Inferior parietal cortex (tissue), 1 donor: ENCODE data around the gene EYS.

Source experiments
- DNase-seq: peaks from one replicate; pipeline ENCODE4 v3.0.0-alpha.2; 2016; ENCODE audit errors: extremely low spot score

Gene EYS

DNA sequence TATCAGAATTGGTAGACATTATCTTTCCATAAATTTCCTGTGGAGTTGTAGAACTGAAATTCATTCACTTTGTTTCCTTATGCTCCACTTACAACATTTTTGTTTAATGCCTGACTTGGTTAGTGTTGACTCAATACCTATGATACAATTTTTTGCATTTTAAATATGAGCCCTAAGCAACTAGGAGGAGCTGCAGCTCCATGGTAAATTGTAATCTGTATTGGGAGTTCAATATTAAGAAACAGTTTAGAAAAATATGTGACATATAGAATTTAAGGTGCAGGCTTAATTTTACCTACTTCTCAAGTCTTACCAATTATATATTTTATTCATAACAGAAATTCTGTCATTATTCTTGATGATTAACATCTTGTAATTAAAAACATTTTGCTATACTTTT, 868.3 kb downstream of the EYS start:
- DNase-seq, result no peak

DNA sequence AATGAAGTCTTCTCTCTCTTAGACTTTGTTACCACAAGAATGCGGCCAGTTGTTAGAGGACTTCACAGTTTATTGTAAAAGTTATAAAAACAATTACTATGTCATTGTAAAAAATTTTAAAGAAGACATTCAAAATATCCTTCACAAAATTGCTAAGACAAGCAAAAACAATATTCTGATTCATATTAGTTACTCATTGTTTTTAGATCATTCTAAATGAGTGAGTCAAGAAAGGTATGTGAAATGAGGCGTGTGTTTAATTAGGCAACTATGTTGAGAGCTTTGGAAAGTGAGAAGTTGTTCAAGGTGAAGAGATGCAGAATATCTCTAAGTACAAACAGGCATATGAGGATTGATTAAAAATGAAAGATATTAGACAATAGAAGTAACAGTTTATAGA, 875.3 kb downstream of the EYS start:
- no peak for DNase-seq

DNA sequence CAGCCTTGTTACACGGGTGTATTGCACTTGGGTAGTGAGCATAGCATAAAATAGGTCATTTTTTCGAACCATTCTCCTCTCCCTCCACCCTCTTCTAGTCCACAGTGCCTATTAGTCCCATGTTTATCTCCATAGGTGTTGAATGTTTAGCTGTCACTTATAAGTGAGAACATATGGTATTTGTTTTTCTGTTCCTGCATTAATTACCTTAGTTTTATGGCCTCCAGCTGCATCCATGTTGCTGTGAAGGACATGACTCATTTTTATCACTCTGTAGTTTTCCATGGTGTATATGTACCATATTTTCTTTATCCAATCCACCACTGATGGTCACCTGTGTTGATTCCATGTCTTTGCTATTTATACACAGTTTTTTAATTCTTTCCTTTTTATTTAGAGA, 889.5 kb downstream of the EYS start:
- no peak for DNase-seq

DNA sequence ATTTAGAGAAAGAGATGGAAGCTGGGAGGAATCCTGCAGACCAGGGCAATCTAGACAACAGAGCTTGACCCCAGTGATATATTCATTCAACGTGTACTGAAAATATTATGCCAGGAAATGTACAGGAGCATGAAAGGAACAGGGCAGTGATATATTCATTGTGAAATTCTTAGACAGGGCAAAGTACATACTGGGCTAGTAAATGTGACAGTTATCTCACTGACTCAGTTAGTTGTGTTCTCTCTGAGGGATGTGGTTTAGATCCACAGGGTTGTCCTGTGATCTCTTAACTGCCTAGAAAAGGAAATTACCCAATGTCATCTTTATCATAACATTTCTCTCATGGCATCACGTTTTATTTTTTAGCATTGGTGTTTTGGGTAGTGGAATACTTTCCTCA, 891.3 kb downstream of the EYS start:
- DNase-seq, result no peak

DNA sequence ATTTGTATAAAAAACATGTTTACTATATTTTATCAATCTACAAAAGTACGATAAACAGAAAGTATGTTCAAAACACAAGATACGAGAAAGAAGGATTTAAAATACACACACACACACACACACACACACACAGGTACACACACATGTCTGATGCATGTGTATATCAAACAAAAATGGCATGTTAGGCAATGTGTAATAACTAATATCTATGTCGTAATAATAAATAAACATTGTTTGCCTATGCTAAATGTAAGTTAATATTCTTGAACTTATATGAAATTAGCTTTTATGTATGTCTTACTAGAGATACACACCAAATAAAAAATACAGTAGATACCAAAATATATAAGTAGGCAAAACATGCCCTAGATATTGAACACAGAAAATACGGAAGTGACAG, 894.9 kb downstream of the EYS start:
- no peak for DNase-seq

DNA sequence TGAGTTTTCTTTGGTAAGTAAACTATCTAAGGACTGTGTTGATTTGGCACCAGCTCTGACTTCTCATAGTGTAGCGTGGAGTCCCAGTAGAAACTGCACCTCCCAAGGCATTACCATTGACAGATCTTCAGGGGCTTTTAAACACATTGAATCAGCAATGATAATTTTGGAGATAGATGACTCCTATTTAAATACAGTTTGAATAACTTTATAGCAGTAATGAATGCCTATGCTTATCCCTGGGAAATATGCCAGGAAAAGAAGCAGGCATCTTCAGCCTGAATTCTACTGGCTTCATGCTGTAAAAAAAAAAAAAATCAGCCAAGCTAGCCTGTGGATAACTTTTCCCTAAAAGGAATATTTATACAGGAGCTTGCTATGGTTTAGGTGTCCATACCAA, 895.9 kb downstream of the EYS start:
- no peak for DNase-seq

DNA sequence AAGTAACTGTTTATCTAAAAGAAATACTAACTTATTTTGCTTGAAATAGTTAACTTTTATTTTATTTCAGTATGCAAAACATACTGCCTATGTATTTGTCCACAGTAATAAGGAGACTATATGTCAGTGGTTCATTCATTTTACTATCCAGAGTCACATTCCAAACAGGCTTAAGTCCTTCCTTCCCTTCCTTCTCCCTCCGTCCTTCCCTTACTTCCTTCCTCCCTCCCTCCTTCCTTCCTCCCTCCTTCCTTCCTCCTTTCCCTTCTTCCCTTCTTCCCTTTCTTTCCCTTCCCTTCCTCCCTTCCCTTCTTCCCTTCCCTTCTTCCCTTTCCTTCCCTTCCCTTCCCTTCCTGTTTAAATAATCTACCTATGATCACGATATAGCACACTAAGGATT, 899.2 kb downstream of the EYS start:
- DNase-seq, result no peak

DNA sequence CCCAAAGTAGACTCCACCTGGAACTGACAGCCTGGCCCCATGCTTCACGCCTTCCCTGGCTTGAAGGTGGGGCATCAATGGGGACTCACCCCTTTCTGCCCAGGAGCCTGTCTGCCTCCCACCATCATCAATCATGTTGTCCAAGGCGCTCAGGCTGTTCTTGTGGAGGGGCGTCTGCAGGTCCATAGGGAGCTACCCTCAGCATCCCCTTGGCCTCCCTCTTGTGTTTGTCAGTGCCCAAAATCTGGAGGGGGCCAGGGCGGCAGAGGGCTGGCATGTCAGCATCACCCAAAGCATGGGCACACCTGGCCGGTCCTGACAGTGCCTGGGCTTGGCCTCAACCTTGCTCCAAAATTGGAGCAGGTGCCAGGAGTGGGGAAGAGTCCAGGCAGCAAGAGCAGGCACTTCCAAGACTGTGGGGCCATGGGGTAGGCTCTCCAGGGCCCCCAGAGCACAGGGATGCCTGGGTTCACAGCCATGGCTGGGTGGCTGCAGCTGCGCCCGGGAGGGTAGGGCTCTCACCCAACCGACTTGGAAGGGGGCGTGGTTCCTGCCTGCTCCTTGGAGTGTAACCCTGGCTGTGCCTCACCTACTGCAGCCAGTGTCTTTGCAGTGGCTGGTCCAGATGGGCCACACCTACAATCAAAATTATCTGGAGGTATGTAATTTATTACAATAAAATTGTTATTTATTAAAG, 903.4 kb downstream of the EYS start:
- DNase-seq, result no peak

DNA sequence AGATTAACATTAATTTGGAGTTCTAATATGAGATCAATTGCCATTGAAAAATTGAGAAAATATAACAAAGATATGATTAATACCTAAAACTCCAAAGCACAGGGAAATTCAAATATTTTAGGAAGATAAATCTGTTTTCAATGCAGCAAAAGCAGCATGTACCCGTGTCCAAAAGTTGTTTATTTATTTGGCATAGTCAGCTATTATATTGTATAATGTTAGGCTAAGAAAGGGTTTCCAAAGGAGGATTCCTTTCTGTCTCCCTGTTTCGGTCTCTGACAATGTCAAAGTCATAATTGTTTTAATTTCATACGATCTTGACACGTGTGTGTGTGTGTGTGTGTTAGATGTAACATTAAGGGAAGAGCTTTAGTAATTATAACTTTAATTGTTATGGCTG, 914.5 kb downstream of the EYS start:
- DNase-seq, result no peak

DNA sequence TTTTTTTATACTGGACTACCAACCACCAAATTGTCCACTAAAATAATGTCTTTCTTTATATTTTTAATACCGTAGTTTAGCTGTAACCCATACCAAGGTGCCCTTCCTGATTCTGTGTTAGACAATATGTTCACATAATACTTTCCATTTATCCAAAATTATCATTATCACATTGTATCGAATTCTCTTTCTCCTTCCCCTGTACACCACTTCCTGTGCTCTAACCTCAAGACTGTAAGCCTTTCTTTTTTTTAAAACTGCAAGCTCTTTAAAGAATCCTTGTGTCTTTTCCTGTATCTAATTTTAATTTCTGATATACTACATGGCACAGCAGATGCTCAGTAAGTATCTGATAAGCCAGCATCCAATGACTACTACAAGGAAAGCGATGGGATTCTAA, 917.5 kb downstream of the EYS start:
- no peak for DNase-seq

DNA sequence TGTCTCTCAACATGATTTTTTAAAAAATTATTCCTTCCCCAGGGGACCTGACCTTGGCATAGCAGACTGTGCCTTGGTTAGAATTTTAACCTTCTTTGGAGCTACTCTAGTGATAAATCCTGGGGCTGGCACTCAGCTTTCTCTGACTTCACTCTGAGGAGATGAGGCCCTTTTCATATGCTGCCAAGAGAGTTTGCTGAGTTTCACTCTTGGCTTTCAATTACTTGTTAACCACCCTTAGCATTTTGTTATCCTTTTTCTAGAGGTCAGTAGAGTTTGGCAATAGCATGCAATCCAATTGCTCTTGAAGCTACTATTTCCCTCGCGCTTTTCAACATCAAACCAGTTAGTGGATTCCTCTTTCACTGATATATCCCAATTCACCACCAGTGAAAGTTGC, 920.3 kb downstream of the EYS start:
- DNase-seq, result no peak

DNA sequence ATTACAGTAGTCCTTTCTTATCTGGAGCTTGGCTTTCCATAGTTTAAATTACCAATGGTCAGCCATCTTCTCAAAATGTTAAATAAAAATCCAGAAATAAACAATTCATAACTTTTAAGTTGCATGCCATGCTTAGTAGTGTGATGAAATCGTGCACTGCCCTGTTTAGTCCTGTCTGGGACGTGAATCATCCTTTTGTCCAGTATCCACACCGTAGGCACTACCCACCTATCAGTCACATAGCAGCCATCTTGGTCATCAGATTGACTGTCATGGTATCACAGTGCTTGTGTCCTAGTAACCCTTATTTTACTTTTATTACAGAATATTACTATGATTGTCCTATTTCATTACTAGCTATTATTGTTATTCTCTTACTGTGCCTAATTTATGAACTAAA, 924.1 kb downstream of the EYS start:
- no peak for DNase-seq

DNA sequence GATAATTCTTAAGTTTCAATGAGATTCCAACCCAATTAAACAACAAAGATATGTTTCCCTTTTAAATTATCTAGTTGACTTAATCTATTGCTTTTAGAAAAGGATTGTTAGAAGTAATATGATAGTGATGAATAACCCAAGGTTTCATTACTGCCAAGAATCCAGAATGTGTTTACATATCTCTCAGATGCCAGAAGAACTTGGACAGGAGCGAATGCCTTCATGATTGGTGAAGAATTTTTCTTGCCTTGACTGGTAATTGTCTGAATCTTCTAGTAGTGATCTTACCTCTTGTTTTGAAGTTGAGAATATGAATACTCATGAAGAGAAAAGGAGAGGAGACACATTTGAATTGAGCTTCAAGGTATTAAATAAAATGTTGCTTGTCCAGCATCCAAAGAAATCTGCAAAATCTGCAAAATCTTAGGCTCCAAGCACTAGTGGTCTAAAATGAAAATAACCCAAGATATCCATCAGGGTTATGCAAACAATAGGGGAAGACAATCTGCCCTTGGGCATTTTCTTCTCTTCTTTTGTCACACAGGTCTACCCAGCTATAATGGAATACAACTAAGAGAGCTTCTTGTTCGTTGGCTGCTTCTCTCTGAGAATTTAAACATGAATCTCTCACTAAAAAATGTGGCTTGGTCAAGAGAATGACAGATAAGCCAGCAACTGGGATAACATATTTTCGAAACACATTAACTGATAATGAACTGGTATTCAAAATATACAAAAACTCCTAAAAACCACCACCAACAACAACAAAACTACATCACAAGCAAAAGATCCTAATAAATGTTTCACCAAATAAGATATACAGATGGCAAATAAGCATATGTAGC, 928.9 kb downstream of the EYS start:
- no peak for DNase-seq

DNA sequence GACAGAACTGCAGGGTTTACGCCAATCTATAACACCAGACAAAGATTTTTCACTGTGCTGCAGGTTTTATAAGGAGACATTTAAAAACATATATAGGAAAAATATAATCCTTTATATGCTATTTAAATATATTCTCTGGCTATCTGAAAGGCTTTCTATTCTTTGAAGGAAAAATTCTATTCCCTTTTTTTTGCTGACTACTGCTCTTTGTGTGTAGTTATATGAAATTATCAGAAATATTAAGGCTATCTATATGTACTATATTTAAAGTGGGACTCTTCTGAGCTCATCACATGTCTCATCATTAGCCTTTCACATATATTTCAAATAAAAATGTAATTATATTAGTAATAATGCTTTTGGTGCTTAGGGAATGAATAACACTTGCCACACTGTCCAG, 930.7 kb downstream of the EYS start:
- DNase-seq, result no peak

DNA sequence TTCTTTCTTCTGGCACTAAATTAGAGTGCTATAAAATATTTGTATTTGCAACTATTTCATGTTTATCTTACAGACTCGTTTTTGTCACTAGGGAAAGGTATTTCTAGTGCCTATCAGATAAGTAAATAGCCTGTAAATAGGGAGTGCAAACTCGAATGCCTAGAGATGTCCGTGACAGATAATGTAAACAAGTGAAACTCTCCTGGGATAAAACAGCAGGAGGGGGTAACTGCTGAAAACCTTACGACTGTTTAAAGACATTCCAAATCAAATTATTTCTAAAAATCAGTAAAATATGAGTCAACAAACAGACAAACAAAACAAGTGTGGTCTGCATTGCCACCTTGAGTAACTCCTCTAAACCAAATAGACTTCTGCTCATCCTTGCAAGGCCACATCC, 932.1 kb downstream of the EYS start:
- no peak for DNase-seq

DNA sequence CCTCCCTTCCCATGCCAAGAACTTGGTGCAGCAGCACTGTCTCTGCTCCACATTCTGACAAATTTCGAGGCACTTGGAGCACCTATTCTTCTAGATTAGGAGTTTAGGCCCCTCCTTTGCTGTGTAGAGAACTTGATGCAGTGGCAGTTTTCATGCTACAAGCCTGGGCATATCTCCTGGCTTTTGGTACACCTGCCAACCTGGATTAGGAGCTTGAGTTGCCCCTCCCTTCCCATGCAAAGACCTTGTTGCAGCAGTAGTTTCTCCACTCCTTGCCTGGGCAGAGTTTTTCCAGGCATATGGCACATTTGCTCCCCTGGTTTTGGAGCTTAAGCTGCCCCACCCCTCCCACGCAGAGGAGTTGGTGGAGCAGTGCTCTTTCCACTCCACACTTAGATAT, 956.1 kb downstream of the EYS start:
- no peak for DNase-seq

DNA sequence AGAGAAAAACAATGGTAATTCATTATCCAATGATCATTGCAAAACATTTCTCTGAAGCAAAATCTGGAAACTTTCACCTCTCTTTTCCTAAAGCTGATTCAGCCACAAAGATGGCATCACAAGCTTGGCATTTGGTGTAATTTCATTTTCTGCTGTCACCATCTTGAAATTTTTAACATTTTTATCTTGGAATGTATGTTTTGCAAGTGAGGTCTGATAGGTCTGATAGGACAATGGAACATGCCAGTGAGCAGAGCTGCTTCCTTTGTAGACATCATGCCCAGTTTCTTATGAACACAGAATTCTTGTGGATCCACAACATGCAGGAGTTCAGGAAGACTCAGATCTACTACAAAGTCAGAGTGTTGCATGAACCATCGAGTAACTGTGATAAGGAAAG, 969.6 kb downstream of the EYS start:
- no peak for DNase-seq

DNA sequence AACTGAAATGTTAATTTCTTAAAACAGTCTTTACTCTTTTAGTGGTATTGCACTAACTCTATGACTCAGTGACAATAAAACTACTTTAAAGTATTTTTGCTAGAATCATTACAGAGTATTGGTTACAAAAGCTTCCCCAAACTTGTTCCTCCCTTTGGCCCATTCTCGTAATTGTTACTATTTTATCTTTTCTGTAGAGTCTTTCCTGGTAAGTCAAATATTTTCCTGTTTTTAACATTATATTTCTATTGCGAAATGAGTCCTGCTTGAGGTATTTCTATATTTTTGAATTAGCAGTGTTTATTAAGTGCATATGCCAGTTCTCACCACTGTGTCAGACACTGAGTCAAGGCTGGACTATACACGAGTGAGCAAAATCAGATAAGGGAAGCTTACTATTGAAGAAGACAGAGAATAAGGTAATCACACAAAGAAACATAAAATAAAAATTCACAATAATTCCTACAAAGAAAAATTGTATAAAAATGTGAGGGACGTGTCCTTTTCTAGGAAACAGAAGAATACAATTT, 970.5 kb downstream of the EYS start:
- DNase-seq, result no peak

DNA sequence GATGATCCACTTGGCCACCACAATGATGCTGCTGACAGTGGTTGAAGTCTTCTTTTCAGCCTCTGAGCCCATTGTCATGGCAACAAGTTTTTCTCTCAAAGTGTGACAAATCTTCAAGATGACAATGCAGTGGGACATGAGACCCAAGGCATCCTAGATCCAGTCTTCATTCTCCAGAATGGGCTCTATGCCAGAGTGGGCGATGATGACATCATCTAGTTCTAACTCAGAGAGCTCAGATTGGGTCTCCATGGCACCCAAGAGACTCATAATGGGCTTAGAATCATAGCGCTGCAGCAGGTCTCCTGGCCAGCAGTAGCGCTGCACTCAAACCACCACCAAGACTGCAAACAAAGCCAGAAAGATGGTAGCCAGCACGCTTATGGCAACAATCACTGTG, 973.6 kb downstream of the EYS start:
- DNase-seq, result no peak

DNA sequence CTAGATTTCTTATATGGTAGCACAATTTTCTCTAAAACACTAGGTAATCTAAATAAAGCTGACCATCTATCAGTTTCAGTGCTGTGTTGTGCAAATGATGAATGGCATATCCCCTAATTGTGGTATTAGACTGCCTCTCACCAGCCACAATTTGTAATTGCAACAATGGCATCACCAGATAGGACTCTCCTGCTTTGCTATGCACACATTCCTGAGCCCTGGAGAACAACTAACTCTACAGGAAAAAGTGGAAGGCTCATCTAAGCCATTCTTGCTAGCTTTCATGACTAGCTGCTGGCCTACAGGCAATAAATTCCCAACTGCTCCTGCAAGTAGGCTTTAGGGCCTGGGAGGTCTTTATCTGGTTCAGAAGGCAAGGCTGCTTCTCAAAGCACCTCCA, 974.1 kb downstream of the EYS start:
- no peak for DNase-seq

DNA sequence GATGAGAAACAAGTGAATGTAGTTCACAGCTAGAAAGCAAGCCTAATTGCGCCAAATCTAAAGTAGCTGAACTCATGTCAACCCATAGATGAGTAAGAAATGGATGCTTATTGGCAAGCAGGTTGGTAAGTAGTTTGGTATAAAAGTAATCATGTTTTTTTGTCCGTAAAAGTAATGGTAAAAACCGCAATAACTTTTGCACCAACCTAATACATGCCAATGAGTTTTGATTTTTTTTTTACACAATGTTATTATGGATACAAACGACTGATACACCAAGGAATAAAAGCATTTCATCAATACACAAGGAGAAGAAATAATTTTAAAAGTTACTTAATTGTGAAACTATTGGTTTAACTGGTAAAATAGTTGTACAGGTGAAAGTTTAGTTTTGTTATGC, 977.5 kb downstream of the EYS start:
- DNase-seq, result no peak

DNA sequence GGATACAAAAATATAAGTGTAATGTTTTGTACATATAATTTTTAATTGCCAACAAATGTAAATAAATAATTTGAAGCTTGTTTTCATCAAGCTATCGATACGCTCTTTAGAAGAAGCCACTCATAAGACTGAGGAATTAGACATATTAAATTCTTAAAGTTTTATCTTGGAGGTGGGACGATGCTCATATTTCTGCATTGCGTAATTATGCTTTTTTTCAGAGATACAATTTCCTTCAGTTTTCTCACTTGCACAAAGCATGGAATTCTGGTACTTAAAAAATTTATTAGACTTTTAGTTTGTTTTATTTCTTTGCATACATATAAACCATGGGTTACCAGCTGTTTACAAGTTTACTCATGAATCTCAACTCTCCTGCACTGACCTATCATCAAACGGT, 980.0 kb downstream of the EYS start:
- DNase-seq, result no peak

DNA sequence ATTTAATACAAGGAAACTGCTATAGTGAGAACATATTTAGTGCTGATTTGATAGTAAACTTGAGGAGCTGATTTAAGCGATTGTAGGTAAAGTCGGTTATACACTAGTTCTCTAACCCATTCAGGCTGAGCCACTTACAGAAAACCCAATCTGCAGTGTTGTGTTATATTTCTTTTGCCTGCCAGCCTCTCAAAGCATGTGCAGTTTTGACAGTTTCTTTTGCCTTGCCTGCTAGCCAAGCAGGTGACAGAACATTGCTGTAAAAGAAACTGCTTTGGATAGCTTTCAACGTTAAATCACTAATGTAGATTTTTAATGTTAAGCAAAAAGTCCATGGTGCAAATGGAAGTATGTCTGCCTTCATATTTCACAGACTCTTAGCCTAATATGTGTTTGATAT, 982.9 kb downstream of the EYS start:
- DNase-seq, result no peak
